IMR-90 (cell line): ENCODE measurements around the gene COL28A1. TPM values are rescaled to one million over a fixed set of nuclear protein-coding genes. Genes with fewer than 3 reads are reported as not detected.

Experiments
- ATAC-seq: fragments of 200-7000 bp; cut with Tn5 transposase; 2 replicates; pipeline ENCODE4 v1.9.1; 2020; ENCODE audit warnings: low read depth, mild to moderate bottlenecking, moderate library complexity
- BruUV-seq: library from RNA; stranded (reverse); fragments of 400-500 nt; replicated peaks from 2 replicates; lab custom pipeline; 2021; lab: Mats Ljungman, UMichigan
- CTCF ChIA-PET: fragments of 300-600 bp; formaldehyde crosslinking; extraction: SDS; loops from one replicate; lab custom pipeline; 2021; ENCODE audit warnings: antibody characterized with exemption; lab: Yijun Ruan, JAX
- POLR2A ChIA-PET: fragments of 300-600 bp; sonication (Branson Sonifier 250); formaldehyde crosslinking; loops from one replicate; lab custom pipeline; 2022; ENCODE audit warnings: antibody characterized with exemption; ENCODE audit not compliant: unreplicated experiment; lab: Charles Lee
- DNase-seq: peaks from one replicate; pipeline ENCODE4 v3.0.0; 2013
- H2AFZ ChIP-seq: replicated peaks from 2 replicates; pipeline ENCODE3; 2013; ENCODE audit warnings: low read length, mild to moderate bottlenecking; ENCODE audit not compliant: poor library complexity
- H2AK5ac ChIP-seq: 2 replicates; pipeline ENCODE4 v1.6.1; 2013; ENCODE audit warnings: low read depth, low read length, inconsistent platforms
- H2AK9ac ChIP-seq: replicated peaks from 2 replicates; pipeline ENCODE3; 2013; ENCODE audit warnings: mild to moderate bottlenecking, low read depth, low read length, moderate library complexity; ENCODE audit not compliant: poor library complexity
- H2BK120ac ChIP-seq: 2 replicates; pipeline ENCODE4 v1.6.1; 2013; ENCODE audit warnings: low read depth, low read length, inconsistent platforms
- H2BK15ac ChIP-seq: 3 replicates; pipeline ENCODE4 v1.6.1; 2013; ENCODE audit warnings: low read depth, low read length, inconsistent platforms
- H2BK20ac ChIP-seq: 2 replicates; pipeline ENCODE4 v1.6.1; 2013; ENCODE audit warnings: low read depth, mild to moderate bottlenecking, inconsistent platforms, low read length, moderate library complexity
- H2BK5ac ChIP-seq: 2 replicates; pipeline ENCODE4 v1.6.1; 2013; ENCODE audit warnings: mild to moderate bottlenecking, low read depth, low read length, inconsistent platforms; ENCODE audit not compliant: poor library complexity, severe bottlenecking
- H3K14ac ChIP-seq: replicated peaks from 2 replicates; pipeline ENCODE4 v1.6.1; 2013; ENCODE audit warnings: low read depth, low read length, inconsistent platforms
- H3K18ac ChIP-seq: 2 replicates; pipeline ENCODE4 v1.6.1; 2013; ENCODE audit warnings: low read depth, low read length, control low read depth
- H3K23ac ChIP-seq: 2 replicates; pipeline ENCODE4 v1.6.1; 2013; ENCODE audit warnings: low read depth, low read length, inconsistent platforms
- H3K27ac ChIP-seq: 2 replicates; pipeline ENCODE4 v1.5.1; 2013; ENCODE audit warnings: mild to moderate bottlenecking, control low read depth, low read length; ENCODE audit not compliant: insufficient read depth
- H3K27me3 ChIP-seq: 2 replicates; pipeline ENCODE4 v1.6.1; 2013; ENCODE audit warnings: low read length; ENCODE audit not compliant: control insufficient read depth, insufficient read depth
- H3K36me3 ChIP-seq: 2 replicates; pipeline ENCODE4 v1.6.1; 2013; ENCODE audit warnings: low read length, mixed read lengths; ENCODE audit not compliant: control insufficient read depth, insufficient read depth
- H3K4ac ChIP-seq: 2 replicates; pipeline ENCODE4 v1.6.1; 2013; ENCODE audit warnings: low read depth, low read length, inconsistent platforms
- H3K4me1 ChIP-seq: 2 replicates; pipeline ENCODE4 v1.6.1; 2013; ENCODE audit warnings: low read length, mixed read lengths; ENCODE audit not compliant: control insufficient read depth, insufficient read depth
- H3K4me2 ChIP-seq: 2 replicates; pipeline ENCODE4 v1.6.1; 2013; ENCODE audit warnings: low read depth, mild to moderate bottlenecking, control low read depth, low read length, moderate library complexity
- H3K4me3 ChIP-seq: 2 replicates; pipeline ENCODE4 v1.5.1; 2013; ENCODE audit warnings: low read depth, mild to moderate bottlenecking, control low read depth, low read length, moderate library complexity; ENCODE audit not compliant: insufficient read depth
- H3K56ac ChIP-seq: 2 replicates; pipeline ENCODE4 v1.6.1; 2013; ENCODE audit warnings: low read length, inconsistent platforms; ENCODE audit not compliant: insufficient read depth; ENCODE audit errors: extremely low read depth
- H3K79me1 ChIP-seq, 2 experiments: 2 replicates each; pipeline ENCODE4 v1.6.1; 2013; ENCODE audit warnings: low read length in 2 of 2, inconsistent platforms in 1 of 2, low read depth in 1 of 2
- H3K9ac ChIP-seq: 2 replicates; pipeline ENCODE4 v1.6.1; 2013; ENCODE audit warnings: low read depth, low read length, control low read depth
- H3K9me1 ChIP-seq: 2 replicates; pipeline ENCODE4 v1.6.1; 2013; ENCODE audit warnings: low read length, inconsistent platforms; ENCODE audit not compliant: insufficient read depth
- H3K9me3 ChIP-seq: 2 replicates; pipeline ENCODE4 v1.6.1; 2013; ENCODE audit warnings: low read length; ENCODE audit not compliant: control insufficient read depth, insufficient read depth
- H4K20me1 ChIP-seq: 2 replicates; pipeline ENCODE4 v1.6.1; 2013; ENCODE audit warnings: low read length, inconsistent platforms; ENCODE audit not compliant: insufficient read depth
- H4K5ac ChIP-seq: 2 replicates; pipeline ENCODE4 v1.6.1; 2013; ENCODE audit warnings: mild to moderate bottlenecking, low read depth, low read length, control low read depth
- H4K8ac ChIP-seq, 2 experiments: 2 replicates each; pipeline ENCODE4 v1.6.1; 2013; ENCODE audit warnings: low read depth in 2 of 2, low read length in 2 of 2, control low read depth in 1 of 2, inconsistent platforms in 1 of 2
- H4K91ac ChIP-seq: 2 replicates; pipeline ENCODE4 v1.6.1; 2013; ENCODE audit warnings: low read depth, low read length, inconsistent platforms; ENCODE audit not compliant: insufficient read depth
- BHLHE40 ChIP-seq: fragments of 150-350 bp; IDR thresholded peaks from 2 replicates; pipeline ENCODE4 v1.6.1; 2016; ENCODE audit warnings: mild to moderate bottlenecking, low read depth, low read length
- CHD1 ChIP-seq: IDR thresholded peaks from 2 replicates; pipeline ENCODE4 v1.6.1; 2012; ENCODE audit warnings: low read depth, low read length, improper control_type of control experiment
- FOS ChIP-seq: fragments of 150-350 bp; IDR thresholded peaks from 2 replicates; pipeline ENCODE4 v1.6.1; 2016; ENCODE audit warnings: low read depth, low read length
- MAZ ChIP-seq: IDR thresholded peaks from 2 replicates; pipeline ENCODE4 v1.6.1; 2012; ENCODE audit warnings: low read depth, mild to moderate bottlenecking, low read length, improper control_type of control experiment, moderate library complexity, borderline replicate concordance
- NFE2L2 ChIP-seq: fragments of 150-350 bp; IDR thresholded peaks from 2 replicates; pipeline ENCODE4 v1.6.1; 2016; ENCODE audit warnings: low read depth, mild to moderate bottlenecking, low read length
- POLR2A ChIP-seq: IDR thresholded peaks from 2 replicates; pipeline ENCODE4 v1.6.1; 2012; ENCODE audit warnings: mild to moderate bottlenecking, low read depth, low read length
- RCOR1 ChIP-seq: IDR thresholded peaks from 2 replicates; pipeline ENCODE4 v1.6.1; 2012; ENCODE audit warnings: mild to moderate bottlenecking, low read length, improper control_type of control experiment; ENCODE audit not compliant: insufficient replicate concordance
- WGBS, 2 experiments: methylation state at CpG; one replicate each; pipeline versions ENCODE4 v1.1.5 to v1.1.7; 2013; ENCODE audit warnings: missing lambda C conversion rate in 2 of 2; ENCODE audit not compliant: insufficient read length in 1 of 2; ENCODE audit errors: extremely low coverage in 2 of 2; 5-methylcytosine and 5-hydroxymethylcytosine counted together
- dilution Hi-C: fragments of 300-500 bp; cut with HindIII; formaldehyde crosslinking; loops from one replicate; pipeline ENCODE4 v1.14.3; 2018; ENCODE audit warnings: low sequenced_read_pairs; ENCODE audit not compliant: unreplicated experiment
- in situ Hi-C: fragments of 300-500 bp; cut with MboI; formaldehyde crosslinking; loops from 3 replicates; pipeline ENCODE4 v1.14.3; 2019; ENCODE audit warnings: low sequenced_read_pairs, inconsistent platforms, mixed read lengths
- intact Hi-C: fragments of 100-400 bp; cut with micrococcal nuclease; formaldehyde crosslinking; loops from 2 replicates; pipeline ENCODE4 v1.10.0; 2022
- polyA plus RNA-seq, 3 experiments: library from polyadenylated mRNA; depleted of rRNA; stranded (reverse); fragments of >200 nt; gene quantifications; 2 replicates each; pipeline ENCODE4 v1.2.3, GENCODE V29; 2012; ENCODE audit warnings: low replicate concordance in 1 of 3
- total RNA-seq: library from RNA; depleted of rRNA; stranded (reverse); fragments of >200 nt; gene quantifications from 2 replicates; pipeline ENCODE4 v1.2.3, GENCODE V29; 2012

Gene COL28A1
- total and polyA plus RNA-seq, 2 of the 4 experiments (the other 2 are of a cell fraction), result under 0.01 to 0.05 TPM

DNA sequence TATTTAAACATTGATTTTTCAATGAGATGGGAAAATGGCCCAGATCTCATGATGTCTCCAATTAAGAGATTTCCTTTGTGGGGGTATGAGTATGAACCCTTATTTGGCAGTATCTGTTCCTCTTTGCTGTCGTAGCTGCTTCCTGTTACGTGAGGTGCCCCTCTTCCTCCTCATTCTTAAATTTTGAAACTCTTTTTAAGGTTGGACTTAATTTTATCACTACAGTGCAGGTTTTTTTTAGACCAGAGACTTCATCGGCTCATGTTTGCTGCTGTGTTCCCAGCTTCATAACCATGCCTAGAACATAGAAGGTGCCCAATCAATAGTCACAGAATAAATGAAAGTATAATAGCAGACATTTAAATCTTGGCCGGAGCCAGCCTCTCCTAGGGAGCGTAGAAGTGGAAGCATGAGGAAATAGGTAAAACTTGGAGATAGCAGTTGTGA is 33.4 kb upstream of the COL28A1 start:
- H2BK5ac ChIP-seq, result no peak overlapping the region
- no peak overlapping the region for H2BK120ac ChIP-seq
- H2AK9ac ChIP-seq, result no peak overlapping the region
- no peak overlapping the region for H2AK5ac ChIP-seq
- DNase-seq (no peak), ATAC-seq (no peak)
- no peak overlapping the region for H3K23ac ChIP-seq
- no peak overlapping the region for H4K8ac ChIP-seq
- peaks cover 11% of the 10 kb centered on the region; the same call in 1 of the 2 replicates for H3K9me1 ChIP-seq
- H3K4me1 ChIP-seq, result peaks cover 4% of the 10 kb centered on the region
- ChIA-PET CTCF (no interaction called here), POLR2A (no interaction called here)
- no peak for TF ChIP-seq NFE2L2
- TF ChIP-seq FOS, result no peak
- TF ChIP-seq POLR2A, result no peak
- TF ChIP-seq MAZ, result no peak
- no peak for TF ChIP-seq CHD1
- TF ChIP-seq BHLHE40, result no peak
- no peak for TF ChIP-seq RCOR1
- no peak overlapping the region for H3K27ac ChIP-seq
- in situ Hi-C loops (no loop called here), intact Hi-C loops (no loop called here), dilution Hi-C loops (no loop called here)
- no peak overlapping the region for H2AFZ ChIP-seq
- H3K9ac ChIP-seq, result no peak overlapping the region
- H3K14ac ChIP-seq, result no peak overlapping the region
- H3K18ac ChIP-seq, result no peak overlapping the region
- H4K20me1 ChIP-seq, result no peaks in the 10 kb centered on the region
- peaks cover 5% of the 10 kb centered on the region; the same call in 1 of the 2 replicates for H3K36me3 ChIP-seq
- no peak overlapping the region for H4K91ac ChIP-seq
- no peaks in the 10 kb centered on the region for H3K9me3 ChIP-seq
- H3K4ac ChIP-seq, result no peak overlapping the region
- no peak overlapping the region for H4K5ac ChIP-seq
- H3K4me2 ChIP-seq, result no peak overlapping the region
- H2BK20ac ChIP-seq, result no peak overlapping the region
- H2BK15ac ChIP-seq, result no peak overlapping the region
- BruUV-seq, result no TSS peak
- no peaks in the 10 kb centered on the region for H3K27me3 ChIP-seq
- H3K4me3 ChIP-seq, result no peak overlapping the region
- WGBS, 2 experiments, result no CpG with 5 or more reads among the region's 5 CpGs
- no peak overlapping the region for H3K56ac ChIP-seq
- peaks cover 27 to 41% of the 10 kb centered on the region in 2 experiments for H3K79me1 ChIP-seq
